ENCODE results near the gene SLC25A14. TPM values are rescaled to one million over a fixed set of nuclear protein-coding genes. Genes with fewer than 3 reads are reported as not detected.

Gene SLC25A14
- total RNA-seq, 1 experiment from 2014 or later = 13.1 TPM

GRCh38 chrX:130347321-130347720 lies 7.6 kb downstream of the SLC25A14 start:
- ChIA-PET POLR2A (no interaction called here), RAD21 (ENCODE audit: low non-redundant PET in 1 of 2, low total read pairs in 2 of 2, uncharacterized antibody in 2 of 2, unreplicated experiment in 2 of 2) (no interaction called here), CTCF (no interaction called here)
- H3K36me3 ChIP-seq (ENCODE audit: control insufficient read depth in 1 of 2, insufficient read depth in 2 of 2, low read length in 2 of 2) = 0 out of 4 replicates have a peak, but pooled peaks cover 0 to 2% of the 10 kb centered on the region in 2 experiments
- no peak overlapping the region for H3K4me2 ChIP-seq (ENCODE audit: low read length)
- BruUV-seq (replicated peaks) = no TSS peak
- no peaks in the 10 kb centered on the region for H3K27me3 ChIP-seq (ENCODE audit: insufficient read depth, low read length)
- intact Hi-C loops (cut with micrococcal nuclease) = no loop called here
- no peak overlapping the region for H3K27ac ChIP-seq (ENCODE audit: low read depth, low read length)
- H3K79me2 ChIP-seq (ENCODE audit: insufficient read depth, low read length) = no peaks in the 10 kb centered on the region
- H2AFZ ChIP-seq (ENCODE audit: low read depth, low read length, poor library complexity, severe bottlenecking) = no peak overlapping the region
- H3K4me3 ChIP-seq (replicated peaks in 1 of 2; ENCODE audit: low read depth in 1 of 2, low read length in 2 of 2) = no peak overlapping the region
- no peaks in the 10 kb centered on the region for H4K20me1 ChIP-seq (ENCODE audit: insufficient read depth)
- no peaks in the 10 kb centered on the region; a peak in 1 of 4 replicates for H3K4me1 ChIP-seq (ENCODE audit: control insufficient read depth in 1 of 2, insufficient read depth in 2 of 2, low read length in 2 of 2)
- TF ChIP-seq, protein P1, sequence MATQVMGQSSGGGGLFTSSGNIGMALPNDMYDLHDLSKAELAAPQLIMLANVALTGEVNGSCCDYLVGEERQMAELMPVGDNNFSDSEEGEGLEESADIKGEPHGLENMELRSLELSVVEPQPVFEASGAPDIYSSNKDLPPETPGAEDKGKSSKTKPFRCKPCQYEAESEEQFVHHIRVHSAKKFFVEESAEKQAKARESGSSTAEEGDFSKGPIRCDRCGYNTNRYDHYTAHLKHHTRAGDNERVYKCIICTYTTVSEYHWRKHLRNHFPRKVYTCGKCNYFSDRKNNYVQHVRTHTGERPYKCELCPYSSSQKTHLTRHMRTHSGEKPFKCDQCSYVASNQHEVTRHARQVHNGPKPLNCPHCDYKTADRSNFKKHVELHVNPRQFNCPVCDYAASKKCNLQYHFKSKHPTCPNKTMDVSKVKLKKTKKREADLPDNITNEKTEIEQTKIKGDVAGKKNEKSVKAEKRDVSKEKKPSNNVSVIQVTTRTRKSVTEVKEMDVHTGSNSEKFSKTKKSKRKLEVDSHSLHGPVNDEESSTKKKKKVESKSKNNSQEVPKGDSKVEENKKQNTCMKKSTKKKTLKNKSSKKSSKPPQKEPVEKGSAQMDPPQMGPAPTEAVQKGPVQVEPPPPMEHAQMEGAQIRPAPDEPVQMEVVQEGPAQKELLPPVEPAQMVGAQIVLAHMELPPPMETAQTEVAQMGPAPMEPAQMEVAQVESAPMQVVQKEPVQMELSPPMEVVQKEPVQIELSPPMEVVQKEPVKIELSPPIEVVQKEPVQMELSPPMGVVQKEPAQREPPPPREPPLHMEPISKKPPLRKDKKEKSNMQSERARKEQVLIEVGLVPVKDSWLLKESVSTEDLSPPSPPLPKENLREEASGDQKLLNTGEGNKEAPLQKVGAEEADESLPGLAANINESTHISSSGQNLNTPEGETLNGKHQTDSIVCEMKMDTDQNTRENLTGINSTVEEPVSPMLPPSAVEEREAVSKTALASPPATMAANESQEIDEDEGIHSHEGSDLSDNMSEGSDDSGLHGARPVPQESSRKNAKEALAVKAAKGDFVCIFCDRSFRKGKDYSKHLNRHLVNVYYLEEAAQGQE (IDR thresholded peaks at IDR 0.05; ENCODE audit: low read depth) = no peak
- TF ChIP-seq YY1 (IDR thresholded peaks at IDR 0.05; ENCODE audit: extremely low read depth, insufficient replicate concordance, low read depth, low read length) = no peak
- TF ChIP-seq, protein P2, sequence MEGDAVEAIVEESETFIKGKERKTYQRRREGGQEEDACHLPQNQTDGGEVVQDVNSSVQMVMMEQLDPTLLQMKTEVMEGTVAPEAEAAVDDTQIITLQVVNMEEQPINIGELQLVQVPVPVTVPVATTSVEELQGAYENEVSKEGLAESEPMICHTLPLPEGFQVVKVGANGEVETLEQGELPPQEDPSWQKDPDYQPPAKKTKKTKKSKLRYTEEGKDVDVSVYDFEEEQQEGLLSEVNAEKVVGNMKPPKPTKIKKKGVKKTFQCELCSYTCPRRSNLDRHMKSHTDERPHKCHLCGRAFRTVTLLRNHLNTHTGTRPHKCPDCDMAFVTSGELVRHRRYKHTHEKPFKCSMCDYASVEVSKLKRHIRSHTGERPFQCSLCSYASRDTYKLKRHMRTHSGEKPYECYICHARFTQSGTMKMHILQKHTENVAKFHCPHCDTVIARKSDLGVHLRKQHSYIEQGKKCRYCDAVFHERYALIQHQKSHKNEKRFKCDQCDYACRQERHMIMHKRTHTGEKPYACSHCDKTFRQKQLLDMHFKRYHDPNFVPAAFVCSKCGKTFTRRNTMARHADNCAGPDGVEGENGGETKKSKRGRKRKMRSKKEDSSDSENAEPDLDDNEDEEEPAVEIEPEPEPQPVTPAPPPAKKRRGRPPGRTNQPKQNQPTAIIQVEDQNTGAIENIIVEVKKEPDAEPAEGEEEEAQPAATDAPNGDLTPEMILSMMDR (IDR thresholded peaks at IDR 0.05 in 2 of 3, conservative IDR thresholded peaks at IDR 0.05 in 1 of 3; ENCODE audit: borderline replicate concordance in 1 of 3, insufficient read depth in 1 of 3, low read depth in 2 of 3, low read length in 2 of 3) = no peak
- no peak for TF ChIP-seq ZFX (IDR thresholded peaks at IDR 0.05)
- no peak for TF ChIP-seq SIN3A (IDR thresholded peaks at IDR 0.05; ENCODE audit: low read depth)
- TF ChIP-seq ATF3 (IDR thresholded peaks at IDR 0.05) = no peak
- TF ChIP-seq SP1 (IDR thresholded peaks at IDR 0.05; ENCODE audit: low read depth) = no peak
- no peak for ATAC-seq
- no peak overlapping the region for H3K9ac ChIP-seq (ENCODE audit: low read length)
- DNase-seq (ENCODE audit: low read depth, low spot score) = no peak
- no peaks in the 10 kb centered on the region for H3K9me2 ChIP-seq (ENCODE audit: insufficient read depth)
- no peaks in the 10 kb centered on the region for H3K9me3 ChIP-seq (ENCODE audit: control insufficient read depth in 1 of 2, insufficient read depth in 1 of 2, low read depth in 1 of 2, low read length in 2 of 2)
